Esophagus (tissue), 2 donors: ENCODE results near the gene PARD3. TPM values are rescaled to one million over a fixed set of nuclear protein-coding genes. Genes with fewer than 3 reads are reported as not detected.

ENCODE experiments used
- H3K27ac ChIP-seq, 2 donors: one replicate each; pipeline ENCODE4 v1.5.1; 2013; ENCODE audit warnings: low read depth in 2 of 2, mild to moderate bottlenecking in 2 of 2, inconsistent platforms in 1 of 2, low read length in 1 of 2, moderate library complexity in 1 of 2
- H3K27me3 ChIP-seq, 2 donors: one replicate each; pipeline ENCODE4 v1.6.1; 2013; ENCODE audit warnings: low read length in 2 of 2, control low read depth in 1 of 2, mild to moderate bottlenecking in 1 of 2; ENCODE audit not compliant: insufficient read depth in 2 of 2, control insufficient read depth in 1 of 2
- H3K36me3 ChIP-seq, 2 donors: one replicate each; pipeline ENCODE4 v1.6.1; 2013; ENCODE audit warnings: low read length in 1 of 2; ENCODE audit not compliant: control insufficient read depth in 2 of 2, insufficient read depth in 2 of 2
- H3K4me1 ChIP-seq, 2 donors: one replicate each; pipeline ENCODE4 v1.6.1; 2013; ENCODE audit warnings: low read length in 1 of 2; ENCODE audit not compliant: control insufficient read depth in 2 of 2, insufficient read depth in 2 of 2
- H3K4me3 ChIP-seq, 2 donors: one replicate each; pipeline ENCODE4 v1.5.1; 2013; ENCODE audit warnings: low read length in 2 of 2, mild to moderate bottlenecking in 2 of 2, low read depth in 1 of 2, moderate library complexity in 1 of 2
- H3K9me3 ChIP-seq, 2 donors: one replicate each; pipeline ENCODE4 v1.6.1; 2013; ENCODE audit warnings: mild to moderate bottlenecking in 2 of 2, low read depth in 1 of 2, low read length in 1 of 2, moderate library complexity in 1 of 2; ENCODE audit not compliant: control insufficient read depth in 2 of 2, insufficient read depth in 1 of 2
- WGBS, 2 donors: extraction: QIAGEN DNeasy Blood & Tissue Kit; methylation state at CpG; one replicate each; pipeline ENCODE4 v1.1.7; 2013; 5-methylcytosine and 5-hydroxymethylcytosine counted together
- polyA plus RNA-seq, 2 donors: library from polyadenylated mRNA; stranded (reverse); fragments of 200-250 nt; gene quantifications; one replicate each; pipeline ENCODE4 v1.2.3, GENCODE V29; 2013
- donor health status: healthy with polysubstance abuse.
- donor health status: Bipolar disorder and iron deficiency.

Gene PARD3
- polyA plus RNA-seq, 2 donors: 40.3 to 71.3 TPM

DNA sequence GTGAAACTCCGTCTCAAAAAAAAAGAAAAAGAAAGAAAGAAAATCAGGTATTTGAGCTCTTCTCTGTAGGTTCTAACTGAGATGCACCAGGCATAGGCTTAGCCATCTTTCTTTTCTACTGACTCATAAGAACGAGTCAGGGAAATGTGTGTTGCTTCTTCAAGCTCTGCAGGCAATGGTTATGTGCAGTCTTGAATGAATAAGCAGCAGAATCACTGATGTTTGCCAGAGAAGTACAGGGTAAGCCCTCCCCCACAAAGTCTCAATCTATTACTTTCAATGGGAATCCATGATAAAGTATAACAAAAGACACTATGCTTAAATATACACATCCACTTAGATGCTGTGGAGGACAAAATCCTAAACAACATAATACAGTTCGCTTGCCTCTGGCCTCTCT, 239.2 kb downstream of the PARD3 start:
- Histone ChIP-seq H3K36me3 (no peaks in the 10 kb centered on the region), H3K27me3 (no peaks in the 10 kb centered on the region), H3K4me3 (no peak overlapping the region), H3K27ac (no peak overlapping the region), H3K9me3 (no peaks in the 10 kb centered on the region), H3K4me1 (peaks cover 3 to 4% of the 10 kb centered on the region in 2 donors)
- 84 to 88% methylated on average over 3 of the region's 3 CpGs for WGBS, 2 donors

DNA sequence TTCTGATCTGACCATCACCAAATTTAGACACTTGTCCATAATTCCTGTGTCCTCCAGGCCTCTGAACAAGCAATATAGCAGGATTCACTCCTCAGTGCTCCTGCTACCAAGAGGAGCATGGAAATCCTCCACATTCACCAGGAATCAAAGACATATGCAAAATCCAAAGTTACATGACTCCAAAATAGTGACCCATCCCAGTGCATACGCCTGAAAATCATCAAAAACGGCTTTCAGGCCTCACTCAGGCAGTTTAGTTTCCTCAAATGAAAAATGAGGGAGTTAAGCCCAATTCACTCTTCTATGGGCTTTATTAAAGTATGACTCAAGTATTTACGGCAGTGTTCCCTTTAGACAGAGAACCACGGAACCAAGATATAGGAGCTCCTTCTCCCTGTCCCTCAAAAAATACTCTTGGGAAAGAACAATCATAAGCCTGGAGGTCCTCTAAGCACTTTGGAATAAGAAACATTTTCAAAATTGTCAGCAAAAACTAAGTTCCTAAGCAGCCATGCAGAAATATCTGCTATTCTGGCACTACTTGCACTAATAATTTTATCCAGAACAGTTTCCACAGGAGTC, 240.7 kb downstream of the PARD3 start:
- H3K27ac ChIP-seq: no peak overlapping the region
- H3K4me1 ChIP-seq: no peaks in the 10 kb centered on the region
- H3K27me3 ChIP-seq: no peaks in the 10 kb centered on the region
- no peak overlapping the region for H3K4me3 ChIP-seq
- no peaks in the 10 kb centered on the region for H3K36me3 ChIP-seq
- H3K9me3 ChIP-seq: no peaks in the 10 kb centered on the region
- WGBS, 2 donors: 74 to 77% methylated on average over 4 of the region's 4 CpGs

DNA sequence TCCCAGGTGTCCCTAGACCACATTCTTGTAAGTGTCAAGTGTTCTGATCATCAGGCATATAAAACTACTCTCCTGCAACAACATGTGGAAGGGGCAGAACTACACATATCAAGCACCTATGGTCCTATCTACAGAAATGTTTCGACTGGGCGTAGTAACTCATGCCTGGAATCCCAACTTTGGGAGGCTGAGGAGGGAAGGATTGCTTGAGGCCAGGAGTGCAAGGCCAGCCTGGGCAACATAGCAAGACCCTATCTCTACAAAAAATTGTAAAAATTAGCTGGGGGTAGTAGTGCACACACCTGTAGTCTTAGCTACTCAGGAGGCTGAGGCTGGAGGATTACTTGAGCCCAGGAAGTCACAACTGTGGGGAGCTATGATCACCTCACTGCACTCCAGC, 244.2 kb downstream of the PARD3 start:
- H3K4me1 ChIP-seq: no peaks in the 10 kb centered on the region
- H3K27me3 ChIP-seq: no peaks in the 10 kb centered on the region
- H3K36me3 ChIP-seq: no peaks in the 10 kb centered on the region
- no peak overlapping the region for H3K4me3 ChIP-seq
- H3K9me3 ChIP-seq: no peaks in the 10 kb centered on the region
- WGBS, 2 donors: 98 to 99% methylated on average over 2 of the region's 2 CpGs
- H3K27ac ChIP-seq: no peak overlapping the region

- Histone ChIP-seq H3K4me1 (no peaks in the 10 kb centered on the region), H3K27me3 (no peaks in the 10 kb centered on the region), H3K27ac (no peak overlapping the region), H3K36me3 (no peaks in the 10 kb centered on the region), H3K9me3 (no peaks in the 10 kb centered on the region), H3K4me3 (no peak overlapping the region)
- 74 to 77% methylated on average over 6 of the region's 6 CpGs for WGBS, 2 donors
Measured at GRCh38 chr10:34567659-34568253, 247.3 kb downstream of the PARD3 start.

- Histone ChIP-seq H3K4me1 (no peaks in the 10 kb centered on the region), H3K4me3 (no peak overlapping the region), H3K27ac (no peak overlapping the region), H3K36me3 (no peaks in the 10 kb centered on the region), H3K9me3 (no peaks in the 10 kb centered on the region), H3K27me3 (no peaks in the 10 kb centered on the region)
- 66 to 69% methylated on average over 3 of the region's 3 CpGs for WGBS, 2 donors
Measured at GRCh38 chr10:34565934-34566333, 249.2 kb downstream of the PARD3 start.

DNA sequence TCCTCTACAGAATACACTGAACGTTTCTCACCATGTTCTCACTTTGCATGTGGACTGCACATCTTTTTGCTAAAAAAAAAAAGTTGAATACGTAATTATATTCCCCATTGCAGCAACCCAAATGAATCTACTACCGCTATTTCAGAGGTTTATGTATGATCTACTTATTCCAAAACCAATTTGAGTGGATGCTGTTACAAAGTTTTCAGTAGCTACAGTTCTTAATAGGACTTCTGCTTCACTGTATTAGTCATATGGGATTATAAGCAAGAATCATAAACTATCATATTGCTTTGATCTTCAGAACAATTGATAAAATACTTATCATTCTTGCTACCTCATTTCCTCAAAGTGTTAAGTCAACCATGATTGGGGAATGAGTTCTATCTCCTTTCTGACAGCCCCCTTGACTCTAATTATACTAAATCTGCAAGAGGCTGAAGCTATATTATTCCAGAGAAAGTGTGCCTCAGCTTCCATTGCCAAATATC, 257.0 kb downstream of the PARD3 start:
- WGBS, 2 donors: 89 to 91% methylated on average over 3 of the region's 3 CpGs
- Histone ChIP-seq H3K27me3 (no peaks in the 10 kb centered on the region), H3K27ac (no peak overlapping the region), H3K4me1 (no peaks in the 10 kb centered on the region), H3K36me3 (no peaks in the 10 kb centered on the region), H3K9me3 (no peaks in the 10 kb centered on the region), H3K4me3 (no peak overlapping the region)

DNA sequence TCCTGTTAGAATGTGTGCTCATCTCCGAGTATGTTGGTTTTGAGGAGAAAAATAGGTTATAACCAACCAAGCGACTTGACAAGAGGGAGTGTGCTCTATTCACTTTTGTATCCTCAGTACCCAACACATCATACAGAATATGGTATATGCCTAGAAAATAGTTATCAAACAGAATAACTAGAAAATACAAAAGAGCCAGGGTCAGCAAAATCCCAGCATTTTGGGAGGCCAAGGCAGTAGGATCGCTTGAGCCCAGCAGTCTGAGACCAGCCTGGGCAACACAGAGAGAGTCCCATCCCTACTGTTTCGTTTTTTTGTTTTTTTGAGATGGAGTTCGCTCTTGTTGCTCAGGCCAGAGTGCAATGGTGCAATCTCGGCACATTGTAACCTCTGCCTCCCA, 257.9 kb downstream of the PARD3 start:
- no peak overlapping the region for H3K27ac ChIP-seq
- no peaks in the 10 kb centered on the region for H3K36me3 ChIP-seq
- H3K4me3 ChIP-seq: no peak overlapping the region
- H3K4me1 ChIP-seq: no peaks in the 10 kb centered on the region
- no peaks in the 10 kb centered on the region for H3K27me3 ChIP-seq
- H3K9me3 ChIP-seq: no peaks in the 10 kb centered on the region
- WGBS, 2 donors: 93 to 94% methylated on average over 6 of the region's 6 CpGs

DNA sequence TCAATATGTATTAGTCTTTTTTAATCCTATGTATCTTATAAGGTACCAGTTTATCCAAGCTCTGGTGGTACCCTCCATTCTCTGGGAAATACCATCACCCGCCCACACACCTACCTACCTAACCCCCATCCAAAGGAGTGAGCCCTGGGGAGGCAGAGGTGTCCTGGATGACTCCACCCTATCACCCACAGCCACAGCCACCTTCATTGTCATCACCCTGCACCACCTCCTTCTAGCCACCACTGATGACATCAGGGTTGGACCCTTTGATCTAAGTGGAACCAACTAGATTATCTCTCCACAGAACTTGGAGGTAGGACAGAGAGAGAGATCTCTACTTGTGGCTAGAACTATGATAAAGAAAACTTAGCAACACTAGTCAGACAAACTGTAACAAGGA, 259.4 kb downstream of the PARD3 start:
- Histone ChIP-seq H3K27me3 (no peaks in the 10 kb centered on the region), H3K9me3 (no peaks in the 10 kb centered on the region), H3K27ac (no peak overlapping the region), H3K36me3 (no peaks in the 10 kb centered on the region), H3K4me1 (peaks cover 0 to 2% of the 10 kb centered on the region in 2 donors), H3K4me3 (no peak overlapping the region)
- 84 to 95% methylated on average over 1 of the region's 1 CpG for WGBS, 2 donors

- 83 to 94% methylated on average over 1 of the region's 1 CpG for WGBS, 2 donors
- Histone ChIP-seq H3K4me3 (no peak overlapping the region), H3K36me3 (no peaks in the 10 kb centered on the region), H3K27me3 (no peaks in the 10 kb centered on the region), H3K27ac (no peak overlapping the region), H3K4me1 (peaks cover 0 to 2% of the 10 kb centered on the region in 2 donors), H3K9me3 (no peaks in the 10 kb centered on the region)
Measured at GRCh38 chr10:34553747-34554146, 261.3 kb downstream of the PARD3 start.

GRCh38 chr10:34551295-34551694, 263.8 kb downstream of the PARD3 start:
- H3K27me3 ChIP-seq: no peaks in the 10 kb centered on the region
- H3K9me3 ChIP-seq: no peaks in the 10 kb centered on the region
- WGBS, 2 donors: 96 to 99% methylated on average over 4 of the region's 4 CpGs
- no peak overlapping the region for H3K27ac ChIP-seq
- H3K4me1 ChIP-seq: peaks cover 2% of the 10 kb centered on the region in 2 donors
- no peak overlapping the region for H3K4me3 ChIP-seq
- no peaks in the 10 kb centered on the region for H3K36me3 ChIP-seq
